H1 (cell line): ENCODE results near the gene NFKBIE. TPM values are rescaled to one million over a fixed set of nuclear protein-coding genes. Genes with fewer than 3 reads are reported as not detected.

Experiments
- E2F6 ChIP-seq: IDR thresholded peaks from 2 replicates; pipeline ENCODE4 v1.6.1; 2012; ENCODE audit warnings: inconsistent platforms
- MAX ChIP-seq: IDR thresholded peaks from 2 replicates; pipeline ENCODE4 v1.6.1; 2012; ENCODE audit warnings: inconsistent platforms
- ZNF274 ChIP-seq: IDR thresholded peaks from 2 replicates; pipeline ENCODE4 v1.7.0; 2012; ENCODE audit warnings: low read length, borderline replicate concordance; ENCODE audit errors: extremely low read depth
- polyA plus RNA-seq, 7 experiments: library from polyadenylated mRNA; depleted of rRNA in 3 of 7; stranded (reverse) in 5 of 7; unstranded in 2 of 7; fragments of >200 nt in 5 of 7; fragments of 200-250 nt in 2 of 7; gene quantifications; 1 replicate in 5 of 7; 2 replicates in 1 of 7; 4 replicates in 1 of 7; pipeline versions ENCODE4 v1.2.1 to v1.2.3, GENCODE V29; 2011 to 2013; ENCODE audit warnings: missing spikeins in 2 of 7, mixed read lengths in 2 of 7
- total RNA-seq: library from RNA; stranded (reverse); fragmentation: NEBNext Ultra II Directional; extraction: Animal tissue kit (Norgen Biotek cat#: 25700); gene quantifications from 2 replicates; pipeline ENCODE4 v1.2.1, GENCODE V29; 2021

NFKBIE gene
- total and polyA plus RNA-seq, 2 of the 8 experiments (the other 6 are each of a cell fraction or from before 2014, with no cell fraction given) = 13.5 to 19.2 TPM

GRCh38 chr6:44275749-44276648 lies 10.6 kb upstream of the NFKBIE start (continued):
- TF ChIP-seq E2F6 = peak; percentile 24; the same call in 1 of the 2 replicates
- 0 out of 2 replicates have a peak, but pooled peaks have one; percentile 24 for TF ChIP-seq MAX
- TF ChIP-seq ZNF274 = no peak
